ENCODE data around the gene LCP2. TPM values are rescaled to one million over a fixed set of nuclear protein-coding genes. Genes with fewer than 3 reads are reported as not detected.

LCP2 gene
- total RNA-seq, 2 experiments from 2014 or later: 154 to 155 TPM

- H3K27ac ChIP-seq (ENCODE audit: low read depth in 1 of 2, low read length in 2 of 2): peak overlapping the region; percentile 80 to 83
- Mint-ChIP-seq H3K4me1 (ENCODE audit: low read depth) (peaks cover 88% of the 10 kb centered on the region), H3K9me3 (no peaks in the 10 kb centered on the region), H3K27me3 (no peaks in the 10 kb centered on the region), H3K4me3 (peak overlapping the region; percentile 26), H3K36me3 (ENCODE audit: low read depth) (no peaks in the 10 kb centered on the region), H3K27ac (peak overlapping the region; percentile 91)
- no peaks in the 10 kb centered on the region for H3K27me3 ChIP-seq (ENCODE audit: control insufficient read depth in 1 of 2, insufficient read depth in 2 of 2, low read length in 2 of 2)
- H3K4me1 ChIP-seq (ENCODE audit: insufficient read depth, low read length): peaks cover 56% of the 10 kb centered on the region
- no peaks in the 10 kb centered on the region for H3K9me3 ChIP-seq (ENCODE audit: control insufficient read depth in 1 of 2, insufficient read depth in 1 of 2, low read length in 2 of 2)
- no peak overlapping the region for H3K4me3 ChIP-seq (ENCODE audit: low read length)
- intact Hi-C loops (cut with DNase I, micrococcal nuclease): no loop called here
- POLR2A ChIA-PET: interaction anchor here (2.2 to 4.4 kb wide), 5 partner anchors 8 to 33 kb away, joined by 18 to 53 read pairs (median 46); partner anchors contain the start of gene LCP2
- no peak for TF ChIP-seq CTCF (IDR thresholded peaks at IDR 0.05)
- ATAC-seq (ENCODE audit: poor library complexity) (no peak), DNase-seq (no peak)
- CTCF ChIA-PET: interaction anchor here (0.8 to 2.0 kb wide), 3 partner anchors 27 to 38 kb away, joined by 3 to 9 read pairs (median 4); no protein-coding TSS in a partner anchor
- H3K36me3 ChIP-seq (ENCODE audit: insufficient read depth, low read length): no peaks in the 10 kb centered on the region
Observed at GRCh38 chr5:170311511-170312300, 14.1 kb upstream of the LCP2 start.

GRCh38 chr5:170310256-170310926 lies 12.8 kb upstream of the LCP2 start:
- no peak for ATAC-seq (ENCODE audit: poor library complexity)
- POLR2A ChIA-PET: interaction anchor here (0.5 to 1.1 kb wide), 2 partner anchors 20 to 23 kb away, joined by 3 read pairs; no protein-coding TSS in a partner anchor
- H3K4me1 Mint-ChIP-seq (ENCODE audit: low read depth): peaks cover 94% of the 10 kb centered on the region
- no peaks in the 10 kb centered on the region for H3K36me3 Mint-ChIP-seq (ENCODE audit: low read depth)
- H3K27ac ChIP-seq (ENCODE audit: low read depth in 1 of 2, low read length in 2 of 2): no peak overlapping the region
- H3K9me3 Mint-ChIP-seq: no peaks in the 10 kb centered on the region
- H3K27ac Mint-ChIP-seq: peak overlapping the region; percentile 91
- CTCF ChIA-PET: interaction anchor here (0.8 kb wide), 1 partner anchor 28 kb away, joined by 4 read pairs; no protein-coding TSS in a partner anchor
- H3K4me3 Mint-ChIP-seq: no peak overlapping the region
- TF ChIP-seq CTCF (IDR thresholded peaks at IDR 0.05): no peak
- H3K9me3 ChIP-seq (ENCODE audit: control insufficient read depth in 1 of 2, insufficient read depth in 1 of 2, low read length in 2 of 2): no peaks in the 10 kb centered on the region
- no peak overlapping the region for H3K4me3 ChIP-seq (ENCODE audit: low read length)
- no peaks in the 10 kb centered on the region for H3K27me3 Mint-ChIP-seq
- no peaks in the 10 kb centered on the region for H3K36me3 ChIP-seq (ENCODE audit: insufficient read depth, low read length)
- DNase-seq: no peak
- intact Hi-C loops (cut with DNase I, micrococcal nuclease): no loop called here
- H3K27me3 ChIP-seq (ENCODE audit: control insufficient read depth in 1 of 2, insufficient read depth in 2 of 2, low read length in 2 of 2): no peaks in the 10 kb centered on the region
- H3K4me1 ChIP-seq (ENCODE audit: insufficient read depth, low read length): peaks cover 64% of the 10 kb centered on the region

GRCh38 chr5:170308686-170309085 lies 11.1 kb upstream of the LCP2 start:
- no peak overlapping the region for H3K27ac ChIP-seq (ENCODE audit: low read depth in 1 of 2, low read length in 2 of 2)
- Mint-ChIP-seq H3K4me3 (peak overlapping the region; percentile 8), H3K9me3 (no peaks in the 10 kb centered on the region), H3K27ac (peak overlapping the region; percentile 55), H3K27me3 (no peaks in the 10 kb centered on the region), H3K4me1 (ENCODE audit: low read depth) (peaks cover 94% of the 10 kb centered on the region), H3K36me3 (ENCODE audit: low read depth) (no peaks in the 10 kb centered on the region)
- H3K9me3 ChIP-seq (ENCODE audit: control insufficient read depth in 1 of 2, insufficient read depth in 1 of 2, low read length in 2 of 2): no peaks in the 10 kb centered on the region
- no peak for TF ChIP-seq CTCF (IDR thresholded peaks at IDR 0.05)
- CTCF ChIA-PET: interaction anchor here (1.1 to 2.3 kb wide), 4 partner anchors 11 to 30 kb away, joined by 3 to 8 read pairs (median 4); partner anchors contain the start of gene LCP2
- no peaks in the 10 kb centered on the region for H3K27me3 ChIP-seq (ENCODE audit: control insufficient read depth in 1 of 2, insufficient read depth in 2 of 2, low read length in 2 of 2)
- DNase-seq: no peak
- H3K4me3 ChIP-seq (ENCODE audit: low read length): no peak overlapping the region
- POLR2A ChIA-PET: interaction anchor here (0.9 to 1.2 kb wide), 4 partner anchors 15 to 25 kb away, joined by 3 to 7 read pairs (median 3); no protein-coding TSS in a partner anchor
- H3K4me1 ChIP-seq (ENCODE audit: insufficient read depth, low read length): peaks cover 75% of the 10 kb centered on the region
- no peaks in the 10 kb centered on the region for H3K36me3 ChIP-seq (ENCODE audit: insufficient read depth, low read length)
- ATAC-seq (ENCODE audit: poor library complexity): no peak
- intact Hi-C loops (cut with DNase I, micrococcal nuclease): no loop called here
